Mesothelial cell of epicardium (in vitro differentiated cells): Measurements from ENCODE around the gene SCAPER. TPM values are rescaled to one million over a fixed set of nuclear protein-coding genes. Genes with fewer than 3 reads are reported as not detected.
A peak's percentile ranks its signal among the peaks of the same experiment; 100 is the strongest.

Experiments used
- DNase-seq, 2 experiments: peaks; one replicate each; pipeline ENCODE4 v3.0.0; 2021; ENCODE audit warnings: low spot score in 2 of 2; ENCODE audit not compliant: unreplicated experiment in 2 of 2
- H3K27ac Mint-ChIP-seq: 2 replicates; pipeline ENCODE4 v1.8.0; 2021; ENCODE audit warnings: mixed read lengths
- H3K27me3 Mint-ChIP-seq: 2 replicates; pipeline ENCODE4 v1.8.0; 2021; ENCODE audit warnings: low read depth, mixed read lengths
- H3K36me3 Mint-ChIP-seq: 2 replicates; pipeline ENCODE4 v1.8.0; 2021; ENCODE audit warnings: mixed read lengths
- H3K4me1 Mint-ChIP-seq: 2 replicates; pipeline ENCODE4 v1.8.0; 2021; ENCODE audit warnings: mixed read lengths
- H3K4me3 Mint-ChIP-seq: 2 replicates; pipeline ENCODE4 v1.8.0; 2021; ENCODE audit warnings: mild to moderate bottlenecking, moderate library complexity, mixed read lengths
- H3K9me3 Mint-ChIP-seq: 2 replicates; pipeline ENCODE4 v1.8.0; 2021; ENCODE audit warnings: mixed read lengths
- CTCF ChIP-seq: fragments of 200-600 bp; sonication (generic); IDR thresholded peaks from one replicate; pipeline ENCODE4 v1.5.0; 2021; ENCODE audit warnings: antibody characterized with exemption; ENCODE audit not compliant: unreplicated experiment
- total RNA-seq: library from RNA; stranded (reverse); gene quantifications from 3 replicates; pipeline ENCODE4 v1.2.1, GENCODE V29; 2021

SCAPER gene
- total RNA-seq, 1 donor from 2014 or later: 35.9 TPM

- no peaks in the 10 kb centered on the region for H3K36me3 Mint-ChIP-seq
- no peaks in the 10 kb centered on the region for H3K9me3 Mint-ChIP-seq
- peak overlapping the region; percentile 59 for H3K4me3 Mint-ChIP-seq
- no peak overlapping the region for H3K27ac Mint-ChIP-seq
- peaks cover 50% of the 10 kb centered on the region for H3K4me1 Mint-ChIP-seq
- H3K27me3 Mint-ChIP-seq: peaks cover 93% of the 10 kb centered on the region
- TF ChIP-seq CTCF: no peak
- peak in 1 of 2 experiments; percentile 57 for DNase-seq
Measured at GRCh38 chr15:76340198-76340802, 564.8 kb downstream of the SCAPER start.

- no peaks in the 10 kb centered on the region for H3K9me3 Mint-ChIP-seq
- H3K4me1 Mint-ChIP-seq: peaks cover 50% of the 10 kb centered on the region
- H3K27me3 Mint-ChIP-seq: peaks cover 93% of the 10 kb centered on the region
- DNase-seq: peak in 1 of 2 experiments; percentile 51
- peak overlapping the region; percentile 59 for H3K4me3 Mint-ChIP-seq
- H3K36me3 Mint-ChIP-seq: no peaks in the 10 kb centered on the region
- no peak for TF ChIP-seq CTCF
- peak overlapping the region; percentile 11 for H3K27ac Mint-ChIP-seq
Measured at GRCh38 chr15:76339305-76340197, 565.6 kb downstream of the SCAPER start.

GRCh38 chr15:76338486-76339304, 566.4 kb downstream of the SCAPER start:
- Mint-ChIP-seq H3K36me3 (no peaks in the 10 kb centered on the region), H3K27ac (peak overlapping the region; percentile 55), H3K4me1 (peaks cover 50% of the 10 kb centered on the region), H3K4me3 (peak overlapping the region; percentile 59), H3K27me3 (peaks cover 93% of the 10 kb centered on the region), H3K9me3 (no peaks in the 10 kb centered on the region)
- no peak for TF ChIP-seq CTCF
- DNase-seq: no peak

- Mint-ChIP-seq H3K9me3 (no peaks in the 10 kb centered on the region), H3K27me3 (peaks cover 93% of the 10 kb centered on the region), H3K36me3 (no peaks in the 10 kb centered on the region), H3K4me3 (peak overlapping the region; percentile 64), H3K27ac (no peak overlapping the region), H3K4me1 (peaks cover 44% of the 10 kb centered on the region)
- DNase-seq: peak in 1 of 2 experiments; percentile 53
- no peak for TF ChIP-seq CTCF
Measured at GRCh38 chr15:76337696-76338485, 567.2 kb downstream of the SCAPER start.
